T-helper 2 cell treated with Interferon-gamma antibody and Interleukin-4, amounts not matched to agents 5 μg/mL and 100 μg/mL, for 36 hours (primary cell): Measurements from ENCODE around the gene KRT83.

Experiments used
- DNase-seq: peaks from one replicate; pipeline ENCODE4 v3.0.0; 2021; ENCODE audit warnings: low spot score
- H3K27ac Mint-ChIP-seq: one replicate; pipeline ENCODE4 v1.8.0; 2021; ENCODE audit warnings: mild to moderate bottlenecking, mixed read lengths
- H3K27me3 Mint-ChIP-seq: one replicate; pipeline ENCODE4 v1.8.0; 2021; ENCODE audit warnings: low read depth, mixed read lengths
- H3K36me3 Mint-ChIP-seq: one replicate; pipeline ENCODE4 v1.8.0; 2021; ENCODE audit warnings: low read depth, mixed read lengths
- H3K4me1 Mint-ChIP-seq: one replicate; pipeline ENCODE4 v1.8.0; 2021; ENCODE audit warnings: low read depth, mixed read lengths
- H3K4me3 Mint-ChIP-seq: one replicate; pipeline ENCODE4 v1.8.0; 2022; ENCODE audit warnings: mild to moderate bottlenecking, moderate library complexity, mixed read lengths
- H3K9me3 Mint-ChIP-seq: one replicate; pipeline ENCODE4 v1.8.0; 2021; ENCODE audit warnings: mixed read lengths

The KRT83 gene

DNA sequence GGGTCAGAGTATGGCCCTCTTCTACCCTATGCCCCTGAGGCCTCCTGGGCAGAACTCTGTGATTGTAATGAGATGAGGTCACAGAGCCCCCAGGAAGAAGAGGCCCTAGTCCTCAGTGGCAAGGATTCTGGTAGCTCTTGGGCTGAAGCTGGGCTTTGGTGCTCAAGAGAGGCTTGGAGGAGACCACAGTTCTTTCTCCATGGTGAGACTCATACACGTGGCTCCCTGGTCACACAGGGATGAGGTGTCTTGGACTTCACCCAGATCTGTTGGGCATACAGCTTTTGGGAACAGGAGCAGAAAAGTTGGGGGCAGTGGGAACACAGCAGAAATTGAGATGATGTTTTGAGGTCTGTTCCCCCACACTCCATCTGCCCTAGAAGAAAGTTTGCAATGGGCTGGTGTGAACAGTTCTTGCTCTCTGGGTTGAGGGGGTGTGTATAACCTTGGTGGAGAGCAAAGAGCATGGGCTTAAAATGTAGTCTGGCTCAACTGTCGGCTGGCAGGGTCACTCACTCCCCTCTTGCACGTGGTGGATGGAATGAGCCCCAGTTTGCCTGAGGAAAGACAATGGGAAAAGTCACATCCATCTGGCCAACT lies 46.6 kb downstream of the KRT83 start, which contains the start of gene KRT86:
KRT86 (plus strand) TSS at position 125 of the 600 bp plus-strand sequence. CDS start 27,272 bp downstream, outside the sequence.
- H3K9me3 Mint-ChIP-seq, result no peaks in the 10 kb centered on the region
- no peak for DNase-seq
- no peak within 1 kb of the TSS for H3K4me3 Mint-ChIP-seq
- no peak within 1 kb of the TSS for H3K27ac Mint-ChIP-seq
- H3K4me1 Mint-ChIP-seq, result peaks cover 2% of the 10 kb centered on the region
- H3K36me3 Mint-ChIP-seq, result no peaks in the 10 kb centered on the region
- peaks cover 58% of the 10 kb centered on the region for H3K27me3 Mint-ChIP-seq

GRCh38 chr12:52271158-52271557 lies 50.0 kb downstream of the KRT83 start:
- H3K27me3 Mint-ChIP-seq, result peaks cover 43% of the 10 kb centered on the region
- no peak overlapping the region for H3K4me3 Mint-ChIP-seq
- H3K4me1 Mint-ChIP-seq, result no peaks in the 10 kb centered on the region

DNA sequence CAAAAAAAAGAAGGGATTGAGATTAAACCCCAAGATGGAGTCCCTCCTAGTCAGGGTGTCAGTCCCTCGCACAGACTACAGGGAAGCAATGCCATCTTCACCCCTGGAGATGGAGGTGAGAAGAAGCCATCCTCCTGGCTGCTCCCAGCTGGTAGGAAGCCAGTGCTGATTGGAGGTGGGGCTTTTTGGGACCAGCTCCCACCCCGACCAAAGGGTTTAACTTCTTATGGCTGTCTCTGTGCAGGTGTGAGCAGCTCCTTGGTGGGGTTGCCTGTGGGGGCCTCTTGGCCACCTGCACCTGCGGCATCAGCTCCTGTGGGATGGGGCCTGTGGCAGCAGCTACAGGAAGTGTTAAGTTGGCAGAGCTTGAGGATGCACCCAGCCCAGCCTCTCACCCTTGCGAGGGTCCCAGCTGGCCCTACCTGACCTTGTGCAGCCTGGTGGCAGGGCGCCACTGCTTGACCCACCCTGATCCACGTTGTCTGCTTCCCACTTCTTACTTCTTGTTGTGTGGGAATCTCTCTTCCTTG lies 50.6 kb downstream of the KRT83 start:
- no peak for DNase-seq
- peaks cover 37% of the 10 kb centered on the region for H3K27me3 Mint-ChIP-seq
- no peak overlapping the region for H3K27ac Mint-ChIP-seq
- no peak overlapping the region for H3K4me3 Mint-ChIP-seq
- no peaks in the 10 kb centered on the region for H3K4me1 Mint-ChIP-seq
- no peaks in the 10 kb centered on the region for H3K36me3 Mint-ChIP-seq
- no peaks in the 10 kb centered on the region for H3K9me3 Mint-ChIP-seq

More at GRCh38 chr12:52271158-52271557, 50.0 kb downstream of the KRT83 start:
- Mint-ChIP-seq H3K9me3 (no peaks in the 10 kb centered on the region), H3K36me3 (no peaks in the 10 kb centered on the region), H3K27ac (no peak overlapping the region)
- DNase-seq, result no peak

DNA sequence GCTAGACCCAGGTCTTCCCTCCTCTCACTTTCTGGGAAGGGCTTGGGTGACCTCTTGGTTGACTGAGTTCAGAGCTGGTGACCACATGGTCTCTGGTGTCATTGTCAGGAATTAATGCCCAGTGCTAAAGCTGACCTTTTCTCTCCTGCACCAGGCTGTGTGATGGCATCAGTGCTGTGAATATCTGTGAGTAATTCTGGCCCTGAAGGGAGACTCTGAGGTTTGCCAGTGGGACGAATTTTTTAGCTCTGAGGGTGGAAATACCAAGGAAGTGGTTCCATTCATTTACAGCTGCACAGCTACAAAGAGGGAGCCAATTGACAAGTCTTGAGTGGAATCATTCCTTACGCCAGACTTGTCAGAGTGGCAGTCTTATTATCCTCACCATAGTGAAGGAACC lies 53.0 kb downstream of the KRT83 start:
- DNase-seq, result no peak
- no peaks in the 10 kb centered on the region for H3K9me3 Mint-ChIP-seq

DNA sequence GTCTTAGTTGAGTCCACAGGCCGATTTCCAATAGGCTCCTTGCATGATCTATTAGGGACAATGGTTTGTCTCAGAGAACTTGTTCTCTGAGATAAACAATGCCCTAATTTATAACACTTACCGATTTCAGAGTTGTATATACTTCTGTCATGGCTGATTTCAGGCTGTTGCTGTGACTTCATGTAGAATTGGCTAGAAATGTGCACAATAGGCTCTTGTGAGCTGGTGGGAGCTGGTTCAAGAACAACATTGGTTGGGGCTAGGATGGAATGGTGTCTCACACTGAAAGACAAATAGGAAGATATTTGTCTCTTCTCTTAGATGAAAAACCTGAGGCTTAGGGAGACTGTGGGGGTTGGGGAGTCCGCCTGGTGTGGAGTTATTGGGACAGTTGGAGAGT lies 53.5 kb downstream of the KRT83 start:
- Mint-ChIP-seq H3K36me3 (no peaks in the 10 kb centered on the region), H3K27ac (no peak overlapping the region), H3K27me3 (peaks cover 19% of the 10 kb centered on the region), H3K4me3 (no peak overlapping the region), H3K9me3 (no peaks in the 10 kb centered on the region), H3K4me1 (no peaks in the 10 kb centered on the region)
- no peak for DNase-seq

More for the DNA sequence above, 53.0 kb downstream of the KRT83 start:
- Mint-ChIP-seq H3K4me1 (no peaks in the 10 kb centered on the region), H3K27ac (no peak overlapping the region), H3K36me3 (no peaks in the 10 kb centered on the region), H3K27me3 (peaks cover 24% of the 10 kb centered on the region), H3K4me3 (no peak overlapping the region)

DNA sequence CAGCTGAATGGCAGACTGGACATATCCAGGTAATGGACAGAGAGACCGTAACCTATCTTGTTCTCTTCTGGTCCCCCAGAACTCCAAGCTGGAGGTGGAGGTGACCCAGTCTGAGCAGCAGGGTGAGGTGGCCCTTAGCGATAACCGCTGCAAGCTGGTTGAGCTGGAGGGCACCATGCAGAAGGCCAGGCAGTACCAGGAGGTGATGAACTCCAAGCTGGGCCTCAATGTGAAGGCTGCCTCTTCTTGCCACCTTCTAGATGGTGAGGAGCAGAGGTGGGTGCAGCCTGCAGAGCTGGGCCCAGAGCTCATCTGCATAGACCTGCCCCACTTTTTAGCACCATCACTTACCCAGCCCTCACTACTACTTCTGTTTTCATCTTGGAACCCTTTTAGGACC lies 53.9 kb downstream of the KRT83 start:
- no peak for DNase-seq
- H3K36me3 Mint-ChIP-seq, result no peaks in the 10 kb centered on the region
- H3K4me3 Mint-ChIP-seq, result no peak overlapping the region
- H3K27ac Mint-ChIP-seq, result no peak overlapping the region
- H3K4me1 Mint-ChIP-seq, result no peaks in the 10 kb centered on the region
- H3K9me3 Mint-ChIP-seq, result no peaks in the 10 kb centered on the region
- H3K27me3 Mint-ChIP-seq, result peaks cover 21% of the 10 kb centered on the region

- H3K36me3 Mint-ChIP-seq, result no peaks in the 10 kb centered on the region
- no peaks in the 10 kb centered on the region for H3K4me1 Mint-ChIP-seq
- H3K9me3 Mint-ChIP-seq, result no peaks in the 10 kb centered on the region
- no peak overlapping the region for H3K4me3 Mint-ChIP-seq
- peak overlapping the region; percentile 12 for H3K27ac Mint-ChIP-seq
- no peak for DNase-seq
- peaks cover 22% of the 10 kb centered on the region for H3K27me3 Mint-ChIP-seq
These were observed 54.7 kb downstream of the KRT83 start for GRCh38 chr12:52266514-52266913.

DNA sequence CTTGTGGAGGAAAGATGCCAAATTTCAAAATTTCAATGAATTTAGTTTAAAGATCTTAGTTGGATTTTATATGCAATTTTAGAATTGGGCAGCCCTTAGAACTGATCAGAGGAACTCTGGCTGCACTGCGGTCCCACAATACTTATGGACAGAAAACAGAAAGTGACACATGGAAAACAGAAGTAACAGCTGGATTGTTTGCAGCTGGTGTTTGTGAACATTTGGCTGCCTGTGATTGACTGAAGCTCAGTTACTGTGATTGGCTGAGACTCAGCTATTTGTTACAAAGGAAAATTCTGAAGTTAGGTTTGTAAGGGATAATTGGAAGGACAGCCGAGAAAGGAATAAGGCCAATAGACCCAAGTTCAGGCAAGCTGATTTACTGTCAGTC lies 56.8 kb downstream of the KRT83 start:
- Mint-ChIP-seq H3K4me3 (no peak overlapping the region), H3K36me3 (no peaks in the 10 kb centered on the region)

More for the DNA sequence above, 56.8 kb downstream of the KRT83 start:
- Mint-ChIP-seq H3K27me3 (peaks cover 31% of the 10 kb centered on the region), H3K27ac (no peak overlapping the region), H3K4me1 (peaks cover 10% of the 10 kb centered on the region), H3K9me3 (no peaks in the 10 kb centered on the region)
- no peak for DNase-seq
